ENCODE data around the gene RPP25. TPM values are rescaled to one million over a fixed set of nuclear protein-coding genes. Genes with fewer than 3 reads are reported as not detected.

RPP25 gene
- total and polyA plus RNA-seq, 2 of the 13 experiments (the other 11 are each of a cell fraction or from before 2014, with no cell fraction given) = 0.05 to 0.11 TPM

- no peak for TF ChIP-seq TBX3 (IDR thresholded peaks at IDR 0.05; ENCODE audit: borderline replicate concordance)
- no peak for TF ChIP-seq MAFG (CRISPR knock-in tag; IDR thresholded peaks at IDR 0.05)
- no peak for TF ChIP-seq ZNF513 (CRISPR knock-in tag; conservative IDR thresholded peaks at IDR 0.05)
- 0 out of 2 replicates have a peak, but pooled peaks have one; percentile 28 for TF ChIP-seq MYPOP (CRISPR knock-in tag; IDR thresholded peaks at IDR 0.05)
- TF ChIP-seq ZNF407 (CRISPR knock-in tag; IDR thresholded peaks at IDR 0.05; ENCODE audit: not compliant biosample characterization) = no peak
- no peak for TF ChIP-seq ELK4 (CRISPR knock-in tag; IDR thresholded peaks at IDR 0.05; ENCODE audit: borderline replicate concordance)
- TF ChIP-seq ZKSCAN1 (IDR thresholded peaks at IDR 0.05; ENCODE audit: low read length) = no peak
- no peak for TF ChIP-seq NFKB2 (CRISPR knock-in tag; IDR thresholded peaks at IDR 0.05; ENCODE audit: borderline replicate concordance)
- TF ChIP-seq IKZF5 (CRISPR knock-in tag; IDR thresholded peaks at IDR 0.05) = 0 out of 2 replicates have a peak, but pooled peaks have one; percentile 26
- TF ChIP-seq RORA (CRISPR knock-in tag; IDR thresholded peaks at IDR 0.05) = no peak
- TF ChIP-seq PAWR (CRISPR knock-in tag; IDR thresholded peaks at IDR 0.05; ENCODE audit: borderline replicate concordance) = no peak
Observed at GRCh38 chr15:74956648-74957475, at the start of gene RPP25 (continued).

Data from HepG2 (cell line).